ENCODE results near the gene OR56B4. TPM values are rescaled to one million over a fixed set of nuclear protein-coding genes. Genes with fewer than 3 reads are reported as not detected.
"Not testable (repeated sequence)": the region's sequence is repeated elsewhere in the genome, so short reads cannot be mapped to it uniquely, and the experiment has no call there.

The OR56B4 gene
- not detected for total RNA-seq
- under 1 TPM in 1 of 8 donors, not detected in 7; 0.15 TPM for polyA plus RNA-seq (ENCODE audit: insufficient read depth in 1 of 8, insufficient read length in 8 of 8, low replicate concordance in 1 of 8)
- long read RNA-seq, donor 1: 0 reads
- long read RNA-seq, donor 2: 0 reads
- long read RNA-seq, donor 3: 0 reads
- long read RNA-seq, donor 4: 0 reads
- long read RNA-seq, donor 5: 0 reads
- long read RNA-seq, donor 6: 0 reads
- long read RNA-seq, donor 7: 0 reads
- long read RNA-seq, donor 8: 0 reads
- long read RNA-seq, donor 9, partial matches to known transcripts: 0 of 1 reads
- long read RNA-seq, donor 9, other reads (novel, unspliced or antisense): 0 of 1 reads
- long read RNA-seq, donor 10: 0 reads
- long read RNA-seq, donor 11: 0 reads

DNA sequence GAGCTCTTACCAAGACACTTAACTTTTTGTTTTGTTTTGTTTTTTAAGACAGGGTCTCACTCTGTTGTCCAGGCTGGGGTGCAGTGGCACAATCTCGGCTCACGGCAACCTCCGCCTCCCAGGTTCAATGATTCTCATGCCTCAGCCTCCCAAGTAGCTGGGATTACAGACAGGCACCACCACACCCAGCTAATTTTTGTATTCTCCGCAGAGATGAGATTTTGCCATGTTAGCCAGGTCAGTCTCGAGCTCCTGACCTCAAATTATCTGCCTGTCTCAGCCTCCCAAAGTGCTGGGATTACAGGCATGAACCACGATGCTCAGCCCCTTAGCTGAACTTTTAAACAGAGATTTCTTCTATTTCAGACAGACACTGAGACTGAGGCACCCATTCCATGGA is at the start of gene OR56B4:
OR56B4 (plus strand) TSS at position 301 of the 400 bp plus-strand sequence; CDS start at position 396, 95 bp downstream.
- DNase-seq; H3K4me3 ChIP-seq (ENCODE audit: low read length); H3K27me3 ChIP-seq (ENCODE audit: control insufficient read depth, insufficient read depth, low read length); H3K4me1 ChIP-seq (ENCODE audit: control insufficient read depth, insufficient read depth, low read length); H3K27ac ChIP-seq (ENCODE audit: low read length); H3K36me3 ChIP-seq (ENCODE audit: control insufficient read depth, insufficient read depth, low read length); H3K9me3 ChIP-seq (replicated peaks; ENCODE audit: control insufficient read depth, low read depth, low read length): not testable (repeated sequence)
- 77% methylated on average over 6 of the region's 6 CpGs for WGBS (ENCODE audit: insufficient coverage)

DNA sequence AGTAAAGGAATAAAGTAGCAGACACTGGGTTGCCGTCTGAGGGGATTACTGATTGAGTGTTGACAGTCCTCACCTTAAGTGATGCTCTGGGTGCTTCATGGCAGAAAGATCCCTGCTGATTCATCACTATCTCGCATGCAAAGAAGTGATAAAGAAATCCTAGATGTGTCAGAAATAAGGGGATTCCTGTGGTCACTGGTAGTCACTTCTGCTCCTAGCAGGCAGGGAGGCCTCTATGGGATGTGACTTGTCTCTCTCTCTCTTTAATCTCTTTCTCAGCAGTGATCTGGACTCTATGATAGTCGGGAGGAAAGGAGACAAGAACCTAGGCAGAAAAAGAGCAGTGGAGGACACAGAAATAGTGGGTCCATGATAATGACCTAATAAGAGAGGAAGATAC is 46.0 kb upstream of the OR56B4 start:
- H3K4me1 ChIP-seq (ENCODE audit: control insufficient read depth, insufficient read depth, low read length): no peaks in the 10 kb centered on the region
- H3K36me3 ChIP-seq (ENCODE audit: control insufficient read depth, insufficient read depth, low read length): no peaks in the 10 kb centered on the region
- no peak overlapping the region for H3K27ac ChIP-seq (ENCODE audit: low read length)
- H3K9me3 ChIP-seq (replicated peaks; ENCODE audit: control insufficient read depth, low read depth, low read length): no peaks in the 10 kb centered on the region
- no peak for DNase-seq
- no peaks in the 10 kb centered on the region for H3K27me3 ChIP-seq (ENCODE audit: control insufficient read depth, insufficient read depth, low read length)
- WGBS (ENCODE audit: insufficient coverage): 60% methylated on average over 3 of the region's 3 CpGs
- H3K4me3 ChIP-seq (ENCODE audit: low read length): no peak overlapping the region

DNA sequence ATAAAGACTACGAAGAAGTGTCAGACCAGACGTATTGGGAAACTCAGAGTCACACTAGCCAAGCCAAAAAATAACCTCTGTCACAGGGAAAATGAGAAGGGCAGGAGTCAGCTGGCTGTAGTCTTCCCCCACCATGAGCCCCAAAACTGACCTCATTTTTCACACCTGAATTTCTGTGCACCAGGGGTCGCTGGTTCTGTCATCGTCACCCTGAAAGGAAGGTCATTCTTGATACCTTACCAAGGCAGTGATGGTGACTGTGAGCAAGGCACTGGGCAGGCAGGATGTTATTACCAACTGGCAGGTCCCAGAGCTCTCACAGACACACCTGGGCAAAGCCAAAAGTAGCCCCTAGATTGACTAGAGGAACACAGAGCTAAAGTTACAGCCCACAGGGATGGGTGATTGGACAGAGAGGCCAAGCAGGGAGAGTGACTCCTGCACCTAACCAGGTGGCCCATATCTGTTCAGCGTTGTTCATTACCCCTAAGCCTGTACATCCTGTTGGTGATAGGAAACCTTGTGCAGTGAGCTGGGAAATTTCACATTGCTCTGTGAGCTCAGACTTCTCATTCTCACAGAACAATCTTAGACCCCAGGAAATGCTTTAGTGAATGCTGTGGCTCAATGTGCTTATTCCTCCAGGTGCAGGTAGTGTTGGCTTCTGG is 44.7 kb upstream of the OR56B4 start:
- Histone ChIP-seq H3K4me3 (ENCODE audit: low read length) (no peak overlapping the region), H3K4me1 (ENCODE audit: control insufficient read depth, insufficient read depth, low read length) (no peaks in the 10 kb centered on the region), H3K27me3 (ENCODE audit: control insufficient read depth, insufficient read depth, low read length) (no peaks in the 10 kb centered on the region), H3K36me3 (ENCODE audit: control insufficient read depth, insufficient read depth, low read length) (no peaks in the 10 kb centered on the region), H3K9me3 (replicated peaks; ENCODE audit: control insufficient read depth, low read depth, low read length) (no peaks in the 10 kb centered on the region), H3K27ac (ENCODE audit: low read length) (no peak overlapping the region)
- no peak for DNase-seq
- WGBS (ENCODE audit: insufficient coverage): 60% methylated on average over 2 of the region's 5 CpGs

DNA sequence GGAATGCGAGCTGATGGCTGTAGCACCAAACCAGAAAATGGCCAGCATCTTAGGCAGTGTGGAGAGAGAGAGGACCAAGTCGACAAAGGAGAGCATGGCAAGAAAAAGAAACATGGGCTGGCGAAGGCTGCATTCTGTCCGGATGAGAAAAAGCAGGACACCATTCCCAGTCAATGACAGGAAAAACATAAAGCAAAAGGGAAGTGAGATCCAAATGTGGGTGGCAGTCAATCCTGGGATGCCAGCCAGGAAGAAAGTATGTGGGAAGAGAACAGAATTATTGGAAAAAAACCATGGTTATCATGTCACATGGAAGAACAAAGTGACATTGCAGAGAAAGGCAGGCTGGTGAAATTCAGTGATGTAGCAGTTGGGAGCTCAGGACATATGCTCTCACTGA is 40.0 kb upstream of the OR56B4 start:
- DNase-seq: no peak
- WGBS (ENCODE audit: insufficient coverage): 49% methylated on average over 4 of the region's 4 CpGs
- H3K9me3 ChIP-seq (replicated peaks; ENCODE audit: control insufficient read depth, low read depth, low read length): no peaks in the 10 kb centered on the region
- no peak overlapping the region for H3K4me3 ChIP-seq (ENCODE audit: low read length)
- no peaks in the 10 kb centered on the region for H3K36me3 ChIP-seq (ENCODE audit: control insufficient read depth, insufficient read depth, low read length)
- H3K4me1 ChIP-seq (ENCODE audit: control insufficient read depth, insufficient read depth, low read length): no peaks in the 10 kb centered on the region
- no peaks in the 10 kb centered on the region for H3K27me3 ChIP-seq (ENCODE audit: control insufficient read depth, insufficient read depth, low read length)
- H3K27ac ChIP-seq (ENCODE audit: low read length): no peak overlapping the region

GRCh38 chr11:6076443-6076842 is 31.0 kb upstream of the OR56B4 start:
- H3K4me1 ChIP-seq (ENCODE audit: control insufficient read depth, insufficient read depth, low read length); H3K9me3 ChIP-seq (replicated peaks; ENCODE audit: control insufficient read depth, low read depth, low read length); H3K4me3 ChIP-seq (ENCODE audit: low read length); H3K27me3 ChIP-seq (ENCODE audit: control insufficient read depth, insufficient read depth, low read length); DNase-seq; H3K36me3 ChIP-seq (ENCODE audit: control insufficient read depth, insufficient read depth, low read length); H3K27ac ChIP-seq (ENCODE audit: low read length): not testable (repeated sequence)
- no CpG with 5 or more reads among the region's 2 CpGs for WGBS (ENCODE audit: insufficient coverage)

DNA sequence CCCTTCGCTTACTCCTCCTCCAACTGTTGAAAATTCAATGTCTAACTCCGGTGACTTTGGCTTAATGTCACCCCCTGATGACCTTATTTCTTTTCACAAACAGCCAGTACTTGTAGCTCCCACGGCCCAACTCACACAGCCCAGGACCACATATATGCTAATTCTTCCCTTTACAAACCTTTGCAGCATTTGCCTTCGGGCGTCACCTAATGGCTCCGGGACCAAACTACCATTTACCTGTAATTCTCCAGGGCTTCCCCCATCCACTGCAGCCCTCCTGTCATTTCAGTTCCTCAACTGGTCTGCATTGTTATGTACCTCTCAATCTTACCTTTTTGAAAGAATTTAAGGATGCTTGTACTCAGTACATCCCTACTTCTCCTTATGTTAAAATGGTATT is 29.8 kb upstream of the OR56B4 start:
- no peak overlapping the region for H3K4me3 ChIP-seq (ENCODE audit: low read length)
- no peaks in the 10 kb centered on the region for H3K27me3 ChIP-seq (ENCODE audit: control insufficient read depth, insufficient read depth, low read length)
- 90% methylated on average over 6 of the region's 6 CpGs for WGBS (ENCODE audit: insufficient coverage)
- no peak for DNase-seq
- H3K4me1 ChIP-seq (ENCODE audit: control insufficient read depth, insufficient read depth, low read length): no peaks in the 10 kb centered on the region
- H3K27ac ChIP-seq (ENCODE audit: low read length): no peak overlapping the region
- H3K9me3 ChIP-seq (replicated peaks; ENCODE audit: control insufficient read depth, low read depth, low read length): no peaks in the 10 kb centered on the region
- H3K36me3 ChIP-seq (ENCODE audit: control insufficient read depth, insufficient read depth, low read length): no peaks in the 10 kb centered on the region

- H3K9me3 ChIP-seq (replicated peaks; ENCODE audit: control insufficient read depth, low read depth, low read length): peaks cover 3% of the 10 kb centered on the region
- no peak overlapping the region for H3K4me3 ChIP-seq (ENCODE audit: low read length)
- H3K27ac ChIP-seq (ENCODE audit: low read length): no peak overlapping the region
- no peaks in the 10 kb centered on the region for H3K4me1 ChIP-seq (ENCODE audit: control insufficient read depth, insufficient read depth, low read length)
- 53% methylated on average over 2 of the region's 4 CpGs for WGBS (ENCODE audit: insufficient coverage)
- no peak for DNase-seq
- H3K36me3 ChIP-seq (ENCODE audit: control insufficient read depth, insufficient read depth, low read length): no peaks in the 10 kb centered on the region
- H3K27me3 ChIP-seq (ENCODE audit: control insufficient read depth, insufficient read depth, low read length): no peaks in the 10 kb centered on the region
Measured at GRCh38 chr11:6079463-6079862, 28.0 kb upstream of the OR56B4 start.

DNA sequence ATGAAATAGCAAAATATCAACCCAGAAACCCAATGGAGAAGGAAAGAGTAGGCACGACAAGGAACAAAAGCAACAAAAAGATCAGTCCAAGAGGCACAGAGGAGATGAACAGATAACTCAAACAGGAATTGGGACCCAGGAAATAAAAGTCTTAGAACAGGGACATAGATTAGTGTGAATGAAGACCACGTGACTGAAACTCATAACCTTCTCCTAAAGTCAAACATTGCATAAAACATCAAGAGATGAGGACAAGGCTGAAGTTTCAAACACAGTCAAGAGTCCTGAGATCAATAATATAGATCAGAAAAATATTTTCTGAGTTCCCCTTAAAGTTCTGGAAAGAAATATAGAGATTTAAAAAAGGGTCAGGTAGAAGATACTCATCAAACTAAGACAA is 24.4 kb upstream of the OR56B4 start:
- H3K4me3 ChIP-seq (ENCODE audit: low read length): no peak overlapping the region
- H3K27ac ChIP-seq (ENCODE audit: low read length): no peak overlapping the region
- no peaks in the 10 kb centered on the region for H3K27me3 ChIP-seq (ENCODE audit: control insufficient read depth, insufficient read depth, low read length)
- no peaks in the 10 kb centered on the region for H3K4me1 ChIP-seq (ENCODE audit: control insufficient read depth, insufficient read depth, low read length)
- no peak for DNase-seq
- no peaks in the 10 kb centered on the region for H3K36me3 ChIP-seq (ENCODE audit: control insufficient read depth, insufficient read depth, low read length)
- H3K9me3 ChIP-seq (replicated peaks; ENCODE audit: control insufficient read depth, low read depth, low read length): peaks cover 14% of the 10 kb centered on the region
- 83% methylated on average over 1 of the region's 2 CpGs for WGBS (ENCODE audit: insufficient coverage)

- no peak overlapping the region for H3K27ac ChIP-seq (ENCODE audit: low read length)
- H3K4me3 ChIP-seq (ENCODE audit: low read length): no peak overlapping the region
- no peaks in the 10 kb centered on the region for H3K27me3 ChIP-seq (ENCODE audit: control insufficient read depth, insufficient read depth, low read length)
- 90% methylated on average over 1 of the region's 3 CpGs for WGBS (ENCODE audit: insufficient coverage)
- peaks cover 14% of the 10 kb centered on the region for H3K9me3 ChIP-seq (replicated peaks; ENCODE audit: control insufficient read depth, low read depth, low read length)
- no peaks in the 10 kb centered on the region for H3K4me1 ChIP-seq (ENCODE audit: control insufficient read depth, insufficient read depth, low read length)
- no peak for DNase-seq
- H3K36me3 ChIP-seq (ENCODE audit: control insufficient read depth, insufficient read depth, low read length): no peaks in the 10 kb centered on the region
Measured at GRCh38 chr11:6084587-6084986, 22.9 kb upstream of the OR56B4 start.

- H3K36me3 ChIP-seq (ENCODE audit: control insufficient read depth, insufficient read depth, low read length): no peaks in the 10 kb centered on the region
- H3K27ac ChIP-seq (ENCODE audit: low read length): no peak overlapping the region
- DNase-seq: no peak
- no peaks in the 10 kb centered on the region for H3K27me3 ChIP-seq (ENCODE audit: control insufficient read depth, insufficient read depth, low read length)
- WGBS (ENCODE audit: insufficient coverage): 50% methylated on average over 1 of the region's 1 CpG
- no peak overlapping the region for H3K4me3 ChIP-seq (ENCODE audit: low read length)
- no peaks in the 10 kb centered on the region for H3K9me3 ChIP-seq (replicated peaks; ENCODE audit: control insufficient read depth, low read depth, low read length)
- no peaks in the 10 kb centered on the region for H3K4me1 ChIP-seq (ENCODE audit: control insufficient read depth, insufficient read depth, low read length)
Measured at GRCh38 chr11:6094186-6094585, 13.3 kb upstream of the OR56B4 start.

All from muscle of leg (tissue), 16 donors.